NCI-H1092 (cell line): ENCODE measurements around the gene BORCS6.
"Not testable (repeated sequence)": the region's sequence is repeated elsewhere in the genome, so short reads cannot be mapped to it uniquely, and the experiment has no call there.

ENCODE experiments used
- DNase-seq: peaks from one replicate; lab custom pipeline; 2025; lab: John Stamatoyannopoulos, UW

Gene BORCS6

GRCh38 chr17:8189711-8190477 is at the start of gene BORCS6:
BORCS6 (minus strand) TSS chr17:8190180; CDS start chr17:8190140, 40 bp downstream.
- DNase-seq = peak; percentile 89

GRCh38 chr17:8237886-8238285 is 47.9 kb upstream of the BORCS6 start:
- no peak for DNase-seq

- no peak for DNase-seq
Observed at GRCh38 chr17:8237175-8237574, 47.2 kb upstream of the BORCS6 start.

- DNase-seq = no peak
Observed at GRCh38 chr17:8235676-8236075, 45.7 kb upstream of the BORCS6 start.

- DNase-seq = no peak
Observed at GRCh38 chr17:8234361-8235270, 44.6 kb upstream of the BORCS6 start.

GRCh38 chr17:8231701-8232100 is 41.7 kb upstream of the BORCS6 start:
- DNase-seq = no peak

- DNase-seq = no peak
Observed at GRCh38 chr17:8227238-8227581, 37.2 kb upstream of the BORCS6 start.

GRCh38 chr17:8226536-8227237 is 36.7 kb upstream of the BORCS6 start:
- no peak for DNase-seq

- DNase-seq = no peak
Observed at GRCh38 chr17:8225813-8226535, 36.0 kb upstream of the BORCS6 start.

- DNase-seq = no peak
Observed at GRCh38 chr17:8224891-8225812, 35.2 kb upstream of the BORCS6 start.

- DNase-seq = no peak
Observed at GRCh38 chr17:8223356-8224126, 33.6 kb upstream of the BORCS6 start.

GRCh38 chr17:8222630-8223355 is 32.8 kb upstream of the BORCS6 start:
- DNase-seq = peak; percentile 69

- no peak for DNase-seq
Observed at GRCh38 chr17:8222380-8222629, 32.3 kb upstream of the BORCS6 start.

GRCh38 chr17:8221663-8222379 is 31.8 kb upstream of the BORCS6 start:
- peak; percentile 82 for DNase-seq

GRCh38 chr17:8220783-8221662 is 31.0 kb upstream of the BORCS6 start:
- peak; percentile 84 for DNase-seq

- DNase-seq = not testable (repeated sequence)
Observed at GRCh38 chr17:8214000-8214399, 24.0 kb upstream of the BORCS6 start.

- no peak for DNase-seq
Observed at GRCh38 chr17:8212312-8213180, 22.6 kb upstream of the BORCS6 start.
